ENCODE data around the gene ATP8B3.

DNA sequence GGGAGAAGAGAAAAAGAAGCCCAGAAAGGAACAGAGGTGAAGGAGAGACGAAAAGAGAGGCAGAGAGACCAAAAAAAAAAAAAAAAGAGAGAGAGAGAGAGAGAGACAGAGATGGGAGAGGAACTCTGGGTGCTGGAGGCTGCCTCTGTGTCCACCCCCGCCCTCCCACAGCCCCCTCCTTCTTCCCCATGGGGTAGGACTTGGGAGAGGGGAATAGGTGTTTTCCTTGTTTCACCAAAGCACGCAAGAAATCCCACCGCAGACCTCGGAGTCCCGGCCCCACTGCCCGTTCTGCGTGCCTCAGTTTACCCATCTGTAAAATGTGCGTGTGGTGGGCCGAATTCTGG lies 53.9 kb downstream of the ATP8B3 start:
- TF ChIP-seq SREBF2 (IDR thresholded peaks at IDR 0.05): no peak
- TF ChIP-seq, protein P1, sequence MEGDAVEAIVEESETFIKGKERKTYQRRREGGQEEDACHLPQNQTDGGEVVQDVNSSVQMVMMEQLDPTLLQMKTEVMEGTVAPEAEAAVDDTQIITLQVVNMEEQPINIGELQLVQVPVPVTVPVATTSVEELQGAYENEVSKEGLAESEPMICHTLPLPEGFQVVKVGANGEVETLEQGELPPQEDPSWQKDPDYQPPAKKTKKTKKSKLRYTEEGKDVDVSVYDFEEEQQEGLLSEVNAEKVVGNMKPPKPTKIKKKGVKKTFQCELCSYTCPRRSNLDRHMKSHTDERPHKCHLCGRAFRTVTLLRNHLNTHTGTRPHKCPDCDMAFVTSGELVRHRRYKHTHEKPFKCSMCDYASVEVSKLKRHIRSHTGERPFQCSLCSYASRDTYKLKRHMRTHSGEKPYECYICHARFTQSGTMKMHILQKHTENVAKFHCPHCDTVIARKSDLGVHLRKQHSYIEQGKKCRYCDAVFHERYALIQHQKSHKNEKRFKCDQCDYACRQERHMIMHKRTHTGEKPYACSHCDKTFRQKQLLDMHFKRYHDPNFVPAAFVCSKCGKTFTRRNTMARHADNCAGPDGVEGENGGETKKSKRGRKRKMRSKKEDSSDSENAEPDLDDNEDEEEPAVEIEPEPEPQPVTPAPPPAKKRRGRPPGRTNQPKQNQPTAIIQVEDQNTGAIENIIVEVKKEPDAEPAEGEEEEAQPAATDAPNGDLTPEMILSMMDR (IDR thresholded peaks at IDR 0.05): no peak
- TF ChIP-seq TP53 (CRISPR knock-in tag; IDR thresholded peaks at IDR 0.05): no peak
- TF ChIP-seq MYC (IDR thresholded peaks at IDR 0.05; ENCODE audit: borderline replicate concordance, low read length): no peak
- TF ChIP-seq POLR2A (IDR thresholded peaks at IDR 0.05; ENCODE audit: low read length): no peak
- no peak for TF ChIP-seq EP300 (IDR thresholded peaks at IDR 0.05)
- TF ChIP-seq RCOR1 (IDR thresholded peaks at IDR 0.05; ENCODE audit: low read depth, low read length): no peak
- TF ChIP-seq NFE2L2 (conservative IDR thresholded peaks at IDR 0.05; ENCODE audit: low read length): no peak
